ENCODE measurements around the gene SH3GLB1. TPM values are rescaled to one million over a fixed set of nuclear protein-coding genes. Genes with fewer than 3 reads are reported as not detected.

The SH3GLB1 gene
- total RNA-seq, 1 experiment from 2014 or later: 25.0 TPM

DNA sequence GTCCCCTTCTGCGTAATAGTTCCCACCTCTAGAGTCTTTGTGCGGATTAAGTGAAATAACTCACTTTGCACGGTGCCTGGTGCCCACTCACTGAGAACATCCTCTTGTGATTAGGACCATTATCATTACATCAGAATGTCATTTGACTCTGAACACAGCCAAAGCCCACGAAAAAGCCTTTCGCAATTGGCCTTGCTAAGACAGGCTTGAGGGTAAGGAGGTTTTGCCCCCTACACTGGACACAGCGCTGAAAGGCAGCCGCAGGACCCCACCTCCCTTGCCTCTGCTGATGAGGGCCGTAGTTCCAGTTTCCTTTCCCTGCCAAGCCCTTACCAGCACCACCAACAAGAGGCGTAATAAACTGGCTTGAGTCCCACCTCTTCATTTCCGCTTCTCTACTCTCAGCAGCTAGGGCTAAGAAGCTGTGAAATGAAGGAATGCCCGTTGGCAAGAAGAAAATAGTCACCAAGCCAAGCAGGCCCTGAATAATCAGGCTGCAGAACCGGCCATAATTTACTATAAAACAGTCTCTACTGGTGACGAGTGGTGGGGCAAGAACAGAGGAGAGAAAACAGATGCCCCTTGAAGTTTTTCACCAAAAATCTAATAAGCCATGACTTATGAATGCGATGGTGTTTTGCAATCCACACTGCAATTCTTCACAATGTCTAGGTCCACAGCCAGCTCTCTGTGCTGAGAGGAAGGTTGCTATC is 53.1 kb downstream of the SH3GLB1 start:
- H3K27ac ChIP-seq (ENCODE audit: low read length): no peak overlapping the region
- POLR2A ChIA-PET (ENCODE audit: unreplicated experiment): no interaction called here
- CTCF ChIA-PET: no interaction called here
- H3K9ac ChIP-seq (ENCODE audit: low read length): no peak overlapping the region
- DNase-seq (no peak), ATAC-seq (no peak)
- no peaks in the 10 kb centered on the region for H3K36me3 ChIP-seq (ENCODE audit: low read depth, low read length)
- no peak overlapping the region for H3K4me3 ChIP-seq (ENCODE audit: low read length)
- intact Hi-C loops (cut with micrococcal nuclease): no loop called here
- TF ChIP-seq EZH2phosphoT487 (IDR thresholded peaks at IDR 0.05; ENCODE audit: borderline replicate concordance, low read length) (no peak), EZH2 (IDR thresholded peaks at IDR 0.05; ENCODE audit: low read length, unreplicated experiment) (no peak), CTCF (conservative IDR thresholded peaks at IDR 0.05; ENCODE audit: low read depth, low read length) (no peak)
- H3K4me2 ChIP-seq (ENCODE audit: low read length): no peak overlapping the region
- H3K9me2 ChIP-seq (replicated peaks; ENCODE audit: low read length): no peaks in the 10 kb centered on the region
- H3F3A ChIP-seq (ENCODE audit: low read length, unreplicated experiment): no peaks in the 10 kb centered on the region
- no peaks in the 10 kb centered on the region for H3K9me3 ChIP-seq (ENCODE audit: low read length)
- H3K4me1 ChIP-seq (ENCODE audit: insufficient read depth, low read length): peaks cover 27% of the 10 kb centered on the region
- H3K79me2 ChIP-seq (ENCODE audit: low read length): no peaks in the 10 kb centered on the region
- no peak overlapping the region for H2AFZ ChIP-seq (ENCODE audit: low read length)
- H4K20me1 ChIP-seq (ENCODE audit: low read length): no peaks in the 10 kb centered on the region
- no TSS peak for BruUV-seq (replicated peaks)
- no peaks in the 10 kb centered on the region for H3K27me3 ChIP-seq (ENCODE audit: low read length)

- POLR2A ChIA-PET (ENCODE audit: unreplicated experiment): no interaction called here
- Histone ChIP-seq H3K9me2 (replicated peaks; ENCODE audit: low read length) (no peaks in the 10 kb centered on the region), H2AFZ (ENCODE audit: low read length) (no peak overlapping the region), H3K4me2 (ENCODE audit: low read length) (no peak overlapping the region), H3K4me1 (ENCODE audit: insufficient read depth, low read length) (peaks cover 22% of the 10 kb centered on the region), H3K4me3 (ENCODE audit: low read length) (no peak overlapping the region), H3K27ac (ENCODE audit: low read length) (no peak overlapping the region), H3K9ac (ENCODE audit: low read length) (no peak overlapping the region), H3F3A (ENCODE audit: low read length, unreplicated experiment) (no peaks in the 10 kb centered on the region), H3K9me3 (ENCODE audit: low read length) (no peaks in the 10 kb centered on the region), H3K79me2 (ENCODE audit: low read length) (no peaks in the 10 kb centered on the region), H3K36me3 (ENCODE audit: low read depth, low read length) (no peaks in the 10 kb centered on the region), H4K20me1 (ENCODE audit: low read length) (no peaks in the 10 kb centered on the region), H3K27me3 (ENCODE audit: low read length) (no peaks in the 10 kb centered on the region)
- ATAC-seq (peak; percentile 83), DNase-seq (peak; percentile 66)
- no peak for TF ChIP-seq CTCF (conservative IDR thresholded peaks at IDR 0.05; ENCODE audit: low read depth, low read length)
- no peak for TF ChIP-seq EZH2phosphoT487 (IDR thresholded peaks at IDR 0.05; ENCODE audit: borderline replicate concordance, low read length)
- no peak for TF ChIP-seq EZH2 (IDR thresholded peaks at IDR 0.05; ENCODE audit: low read length, unreplicated experiment)
- intact Hi-C loops (cut with micrococcal nuclease): no loop called here
- CTCF ChIA-PET: interaction anchor here (0.7 kb wide), 1 partner anchor 740 kb away, joined by 3 read pairs; no protein-coding TSS in a partner anchor
- BruUV-seq (replicated peaks): no TSS peak
Observed at GRCh38 chr1:86758570-86758969, 54.2 kb downstream of the SH3GLB1 start.

GRCh38 chr1:86760199-86760598 is 55.8 kb downstream of the SH3GLB1 start:
- BruUV-seq (replicated peaks): no TSS peak
- intact Hi-C loops (cut with micrococcal nuclease): no loop called here
- TF ChIP-seq CTCF (conservative IDR thresholded peaks at IDR 0.05; ENCODE audit: low read depth, low read length) (no peak), EZH2 (IDR thresholded peaks at IDR 0.05; ENCODE audit: low read length, unreplicated experiment) (no peak), EZH2phosphoT487 (IDR thresholded peaks at IDR 0.05; ENCODE audit: borderline replicate concordance, low read length) (no peak)
- no peak overlapping the region for H3K4me2 ChIP-seq (ENCODE audit: low read length)
- no peaks in the 10 kb centered on the region for H3K9me3 ChIP-seq (ENCODE audit: low read length)
- H3K27ac ChIP-seq (ENCODE audit: low read length): no peak overlapping the region
- no peaks in the 10 kb centered on the region for H3F3A ChIP-seq (ENCODE audit: low read length, unreplicated experiment)
- no peaks in the 10 kb centered on the region for H3K79me2 ChIP-seq (ENCODE audit: low read length)
- no peak for DNase-seq
- H3K27me3 ChIP-seq (ENCODE audit: low read length): no peaks in the 10 kb centered on the region
- no peaks in the 10 kb centered on the region for H3K9me2 ChIP-seq (replicated peaks; ENCODE audit: low read length)
- no peak for ATAC-seq
- no peak overlapping the region for H3K9ac ChIP-seq (ENCODE audit: low read length)
- H2AFZ ChIP-seq (ENCODE audit: low read length): no peak overlapping the region
- no peak overlapping the region for H3K4me3 ChIP-seq (ENCODE audit: low read length)
- H3K4me1 ChIP-seq (ENCODE audit: insufficient read depth, low read length): 0 out of 2 replicates have a peak, but pooled peaks cover 8% of the 10 kb centered on the region
- no peaks in the 10 kb centered on the region for H3K36me3 ChIP-seq (ENCODE audit: low read depth, low read length)
- H4K20me1 ChIP-seq (ENCODE audit: low read length): no peaks in the 10 kb centered on the region
- CTCF ChIA-PET: no interaction called here
- POLR2A ChIA-PET (ENCODE audit: unreplicated experiment): no interaction called here
